Measurements from ENCODE around the gene LRG1. TPM values are rescaled to one million over a fixed set of nuclear protein-coding genes. Genes with fewer than 3 reads are reported as not detected.

Gene LRG1
- total and polyA plus RNA-seq, 4 donors, result 14.4 to 56.7 (median 15.6) TPM

- H3K27me3 ChIP-seq (ENCODE audit: control insufficient read depth in 3 of 3, insufficient read depth in 3 of 3, low read length in 2 of 3), result peaks cover 2 to 4% (median 3%) of the 10 kb centered on the region in 3 donors
- no peak for TF ChIP-seq CTCF (IDR thresholded peaks at IDR 0.05; ENCODE audit: control extremely low read depth, extremely low read depth)
- H3K9me3 ChIP-seq (ENCODE audit: control insufficient read depth in 4 of 4, insufficient read depth in 3 of 4, low read length in 3 of 4), result peaks cover 0 to 2% (median 0%) of the 10 kb centered on the region in 4 donors
- WGBS, 2 donors, result 69 to 75% methylated on average over 21 to 22 of the region's 22 CpGs
- H3K4me1 ChIP-seq (ENCODE audit: control insufficient read depth in 5 of 5, insufficient read depth in 5 of 5, low read length in 5 of 5), result peaks cover 0 to 3% (median 0%) of the 10 kb centered on the region in 5 donors
- H3K9ac ChIP-seq (ENCODE audit: insufficient read depth in 1 of 2, low read length in 2 of 2), result no peak overlapping the region
- no peak overlapping the region for H3K27ac ChIP-seq (ENCODE audit: low read depth in 1 of 2, low read length in 1 of 2)
- ATAC-seq (ENCODE audit: insufficient read depth, low FRiP score), result no peak
- no peaks in the 10 kb centered on the region for H3K36me3 ChIP-seq (ENCODE audit: control insufficient read depth in 4 of 4, insufficient read depth in 4 of 4, low read length in 4 of 4)
- no peak overlapping the region for H3K4me3 ChIP-seq
- DNase-seq, result no peak
Measured at GRCh38 chr19:4571305-4571917, 31.6 kb upstream of the LRG1 start.

- 85 to 87% methylated on average over 5 of the region's 5 CpGs for WGBS, 2 donors
Measured at GRCh38 chr19:4570916-4571304, 31.1 kb upstream of the LRG1 start.

GRCh38 chr19:4570402-4570801, 30.6 kb upstream of the LRG1 start:
- 86 to 90% methylated on average over 11 of the region's 11 CpGs for WGBS, 2 donors
- H3K36me3 ChIP-seq (ENCODE audit: control insufficient read depth in 4 of 4, insufficient read depth in 4 of 4, low read length in 4 of 4), result no peaks in the 10 kb centered on the region
- H3K9me3 ChIP-seq (ENCODE audit: control insufficient read depth in 4 of 4, insufficient read depth in 3 of 4, low read length in 3 of 4), result no peaks in the 10 kb centered on the region
- H3K4me1 ChIP-seq (ENCODE audit: control insufficient read depth in 5 of 5, insufficient read depth in 5 of 5, low read length in 5 of 5), result peaks cover 0 to 1% (median 0%) of the 10 kb centered on the region in 5 donors
- H3K4me3 ChIP-seq, result no peak overlapping the region
- no peak overlapping the region for H3K9ac ChIP-seq (ENCODE audit: insufficient read depth in 1 of 2, low read length in 2 of 2)
- peaks cover 2 to 6% (median 3%) of the 10 kb centered on the region in 3 donors for H3K27me3 ChIP-seq (ENCODE audit: control insufficient read depth in 3 of 3, insufficient read depth in 3 of 3, low read length in 2 of 3)
- DNase-seq, result no peak
- ATAC-seq (ENCODE audit: insufficient read depth, low FRiP score), result no peak
- no peak for TF ChIP-seq CTCF (IDR thresholded peaks at IDR 0.05; ENCODE audit: control extremely low read depth, extremely low read depth)
- H3K27ac ChIP-seq (ENCODE audit: low read depth in 1 of 2, low read length in 1 of 2), result no peak overlapping the region

More at GRCh38 chr19:4570916-4571304, 31.1 kb upstream of the LRG1 start:
- TF ChIP-seq CTCF (IDR thresholded peaks at IDR 0.05; ENCODE audit: control extremely low read depth, extremely low read depth), result no peak
- Histone ChIP-seq H3K4me1 (ENCODE audit: control insufficient read depth in 5 of 5, insufficient read depth in 5 of 5, low read length in 5 of 5) (peaks cover 0 to 3% (median 0%) of the 10 kb centered on the region in 5 donors), H3K27ac (ENCODE audit: low read depth in 1 of 2, low read length in 1 of 2) (no peak overlapping the region), H3K4me3 (no peak overlapping the region), H3K27me3 (ENCODE audit: control insufficient read depth in 3 of 3, insufficient read depth in 3 of 3, low read length in 2 of 3) (peaks cover 2 to 6% (median 3%) of the 10 kb centered on the region in 3 donors), H3K9ac (ENCODE audit: insufficient read depth in 1 of 2, low read length in 2 of 2) (no peak overlapping the region), H3K9me3 (ENCODE audit: control insufficient read depth in 4 of 4, insufficient read depth in 3 of 4, low read length in 3 of 4) (no peaks in the 10 kb centered on the region), H3K36me3 (ENCODE audit: control insufficient read depth in 4 of 4, insufficient read depth in 4 of 4, low read length in 4 of 4) (no peaks in the 10 kb centered on the region)
- ATAC-seq (ENCODE audit: insufficient read depth, low FRiP score) (no peak), DNase-seq (no peak)

- H3K4me3 ChIP-seq, result no peak overlapping the region
- H3K4me1 ChIP-seq (ENCODE audit: control insufficient read depth in 5 of 5, insufficient read depth in 5 of 5, low read length in 5 of 5), result no peaks in the 10 kb centered on the region
- H3K9ac ChIP-seq (ENCODE audit: insufficient read depth in 1 of 2, low read length in 2 of 2), result no peak overlapping the region
- TF ChIP-seq CTCF (IDR thresholded peaks at IDR 0.05; ENCODE audit: control extremely low read depth, extremely low read depth), result no peak
- no peak for DNase-seq
- no peaks in the 10 kb centered on the region for H3K36me3 ChIP-seq (ENCODE audit: control insufficient read depth in 4 of 4, insufficient read depth in 4 of 4, low read length in 4 of 4)
- ATAC-seq (ENCODE audit: insufficient read depth, low FRiP score), result no peak
- H3K9me3 ChIP-seq (ENCODE audit: control insufficient read depth in 4 of 4, insufficient read depth in 3 of 4, low read length in 3 of 4), result no peaks in the 10 kb centered on the region
- WGBS, 2 donors, result 55 to 70% methylated on average over 7 of the region's 7 CpGs
- H3K27me3 ChIP-seq (ENCODE audit: control insufficient read depth in 3 of 3, insufficient read depth in 3 of 3, low read length in 2 of 3), result peaks cover 0 to 6% (median 3%) of the 10 kb centered on the region in 3 donors
- no peak overlapping the region for H3K27ac ChIP-seq (ENCODE audit: low read depth in 1 of 2, low read length in 1 of 2)
Measured at GRCh38 chr19:4568886-4569285, 29.1 kb upstream of the LRG1 start.

Data from lung (tissue), 12 donors.